IMR-90 (cell line): ENCODE results near the gene ZBTB25. TPM values are rescaled to one million over a fixed set of nuclear protein-coding genes. Genes with fewer than 3 reads are reported as not detected.

Experiments used
- ATAC-seq: fragments of 200-7000 bp; cut with Tn5 transposase; 2 replicates; pipeline ENCODE4 v1.9.1; 2020; ENCODE audit warnings: low read depth, mild to moderate bottlenecking, moderate library complexity
- BruUV-seq: library from RNA; stranded (reverse); fragments of 400-500 nt; replicated peaks from 2 replicates; lab custom pipeline; 2021; lab: Mats Ljungman, UMichigan
- CTCF ChIA-PET: fragments of 300-600 bp; formaldehyde crosslinking; extraction: SDS; loops from one replicate; lab custom pipeline; 2021; ENCODE audit warnings: antibody characterized with exemption; lab: Yijun Ruan, JAX
- POLR2A ChIA-PET: fragments of 300-600 bp; sonication (Branson Sonifier 250); formaldehyde crosslinking; loops from one replicate; lab custom pipeline; 2022; ENCODE audit warnings: antibody characterized with exemption; ENCODE audit not compliant: unreplicated experiment; lab: Charles Lee
- DNase-seq: peaks from one replicate; pipeline ENCODE4 v3.0.0; 2013
- H2AFZ ChIP-seq: replicated peaks from 2 replicates; pipeline ENCODE3; 2013; ENCODE audit warnings: low read length, mild to moderate bottlenecking; ENCODE audit not compliant: poor library complexity
- H2AK5ac ChIP-seq: 2 replicates; pipeline ENCODE4 v1.6.1; 2013; ENCODE audit warnings: low read depth, low read length, inconsistent platforms
- H2AK9ac ChIP-seq: replicated peaks from 2 replicates; pipeline ENCODE3; 2013; ENCODE audit warnings: mild to moderate bottlenecking, low read depth, low read length, moderate library complexity; ENCODE audit not compliant: poor library complexity
- H2BK120ac ChIP-seq: 2 replicates; pipeline ENCODE4 v1.6.1; 2013; ENCODE audit warnings: low read depth, low read length, inconsistent platforms
- H2BK15ac ChIP-seq: 3 replicates; pipeline ENCODE4 v1.6.1; 2013; ENCODE audit warnings: low read depth, low read length, inconsistent platforms
- H2BK20ac ChIP-seq: 2 replicates; pipeline ENCODE4 v1.6.1; 2013; ENCODE audit warnings: low read depth, mild to moderate bottlenecking, inconsistent platforms, low read length, moderate library complexity
- H2BK5ac ChIP-seq: 2 replicates; pipeline ENCODE4 v1.6.1; 2013; ENCODE audit warnings: mild to moderate bottlenecking, low read depth, low read length, inconsistent platforms; ENCODE audit not compliant: poor library complexity, severe bottlenecking
- H3K14ac ChIP-seq: replicated peaks from 2 replicates; pipeline ENCODE4 v1.6.1; 2013; ENCODE audit warnings: low read depth, low read length, inconsistent platforms
- H3K18ac ChIP-seq: 2 replicates; pipeline ENCODE4 v1.6.1; 2013; ENCODE audit warnings: low read depth, low read length, control low read depth
- H3K23ac ChIP-seq: 2 replicates; pipeline ENCODE4 v1.6.1; 2013; ENCODE audit warnings: low read depth, low read length, inconsistent platforms
- H3K27ac ChIP-seq: 2 replicates; pipeline ENCODE4 v1.5.1; 2013; ENCODE audit warnings: mild to moderate bottlenecking, control low read depth, low read length; ENCODE audit not compliant: insufficient read depth
- H3K27me3 ChIP-seq: 2 replicates; pipeline ENCODE4 v1.6.1; 2013; ENCODE audit warnings: low read length; ENCODE audit not compliant: control insufficient read depth, insufficient read depth
- H3K36me3 ChIP-seq: 2 replicates; pipeline ENCODE4 v1.6.1; 2013; ENCODE audit warnings: low read length, mixed read lengths; ENCODE audit not compliant: control insufficient read depth, insufficient read depth
- H3K4ac ChIP-seq: 2 replicates; pipeline ENCODE4 v1.6.1; 2013; ENCODE audit warnings: low read depth, low read length, inconsistent platforms
- H3K4me1 ChIP-seq: 2 replicates; pipeline ENCODE4 v1.6.1; 2013; ENCODE audit warnings: low read length, mixed read lengths; ENCODE audit not compliant: control insufficient read depth, insufficient read depth
- H3K4me2 ChIP-seq: 2 replicates; pipeline ENCODE4 v1.6.1; 2013; ENCODE audit warnings: low read depth, mild to moderate bottlenecking, control low read depth, low read length, moderate library complexity
- H3K4me3 ChIP-seq: 2 replicates; pipeline ENCODE4 v1.5.1; 2013; ENCODE audit warnings: low read depth, mild to moderate bottlenecking, control low read depth, low read length, moderate library complexity; ENCODE audit not compliant: insufficient read depth
- H3K56ac ChIP-seq: 2 replicates; pipeline ENCODE4 v1.6.1; 2013; ENCODE audit warnings: low read length, inconsistent platforms; ENCODE audit not compliant: insufficient read depth; ENCODE audit errors: extremely low read depth
- H3K79me1 ChIP-seq, 2 experiments: 2 replicates each; pipeline ENCODE4 v1.6.1; 2013; ENCODE audit warnings: low read length in 2 of 2, inconsistent platforms in 1 of 2, low read depth in 1 of 2
- H3K9ac ChIP-seq: 2 replicates; pipeline ENCODE4 v1.6.1; 2013; ENCODE audit warnings: low read depth, low read length, control low read depth
- H3K9me1 ChIP-seq: 2 replicates; pipeline ENCODE4 v1.6.1; 2013; ENCODE audit warnings: low read length, inconsistent platforms; ENCODE audit not compliant: insufficient read depth
- H3K9me3 ChIP-seq: 2 replicates; pipeline ENCODE4 v1.6.1; 2013; ENCODE audit warnings: low read length; ENCODE audit not compliant: control insufficient read depth, insufficient read depth
- H4K20me1 ChIP-seq: 2 replicates; pipeline ENCODE4 v1.6.1; 2013; ENCODE audit warnings: low read length, inconsistent platforms; ENCODE audit not compliant: insufficient read depth
- H4K5ac ChIP-seq: 2 replicates; pipeline ENCODE4 v1.6.1; 2013; ENCODE audit warnings: mild to moderate bottlenecking, low read depth, low read length, control low read depth
- H4K8ac ChIP-seq, 2 experiments: 2 replicates each; pipeline ENCODE4 v1.6.1; 2013; ENCODE audit warnings: low read depth in 2 of 2, low read length in 2 of 2, control low read depth in 1 of 2, inconsistent platforms in 1 of 2
- H4K91ac ChIP-seq: 2 replicates; pipeline ENCODE4 v1.6.1; 2013; ENCODE audit warnings: low read depth, low read length, inconsistent platforms; ENCODE audit not compliant: insufficient read depth
- CEBPB ChIP-seq: IDR thresholded peaks from 2 replicates; pipeline ENCODE4 v1.6.1; 2012; ENCODE audit warnings: low read depth, low read length, improper control_type of control experiment
- MXI1 ChIP-seq: IDR thresholded peaks from 2 replicates; pipeline ENCODE4 v1.6.1; 2012; ENCODE audit warnings: low read depth, mild to moderate bottlenecking, low read length, moderate library complexity, borderline replicate concordance
- WGBS, 2 experiments: methylation state at CpG; one replicate each; pipeline versions ENCODE4 v1.1.5 to v1.1.7; 2013; ENCODE audit warnings: missing lambda C conversion rate in 2 of 2; ENCODE audit not compliant: insufficient read length in 1 of 2; ENCODE audit errors: extremely low coverage in 2 of 2; 5-methylcytosine and 5-hydroxymethylcytosine counted together
- dilution Hi-C: fragments of 300-500 bp; cut with HindIII; formaldehyde crosslinking; loops from one replicate; pipeline ENCODE4 v1.14.3; 2018; ENCODE audit warnings: low sequenced_read_pairs; ENCODE audit not compliant: unreplicated experiment
- in situ Hi-C: fragments of 300-500 bp; cut with MboI; formaldehyde crosslinking; loops from 3 replicates; pipeline ENCODE4 v1.14.3; 2019; ENCODE audit warnings: low sequenced_read_pairs, inconsistent platforms, mixed read lengths
- intact Hi-C: fragments of 100-400 bp; cut with micrococcal nuclease; formaldehyde crosslinking; loops from 2 replicates; pipeline ENCODE4 v1.10.0; 2022
- polyA plus RNA-seq, 3 experiments: library from polyadenylated mRNA; depleted of rRNA; stranded (reverse); fragments of >200 nt; gene quantifications; 2 replicates each; pipeline ENCODE4 v1.2.3, GENCODE V29; 2012; ENCODE audit warnings: low replicate concordance in 1 of 3
- total RNA-seq: library from RNA; depleted of rRNA; stranded (reverse); fragments of >200 nt; gene quantifications from 2 replicates; pipeline ENCODE4 v1.2.3, GENCODE V29; 2012

ZBTB25 gene
- total and polyA plus RNA-seq, 2 of the 4 experiments (the other 2 are of a cell fraction) = 4.4 to 6.6 TPM

DNA sequence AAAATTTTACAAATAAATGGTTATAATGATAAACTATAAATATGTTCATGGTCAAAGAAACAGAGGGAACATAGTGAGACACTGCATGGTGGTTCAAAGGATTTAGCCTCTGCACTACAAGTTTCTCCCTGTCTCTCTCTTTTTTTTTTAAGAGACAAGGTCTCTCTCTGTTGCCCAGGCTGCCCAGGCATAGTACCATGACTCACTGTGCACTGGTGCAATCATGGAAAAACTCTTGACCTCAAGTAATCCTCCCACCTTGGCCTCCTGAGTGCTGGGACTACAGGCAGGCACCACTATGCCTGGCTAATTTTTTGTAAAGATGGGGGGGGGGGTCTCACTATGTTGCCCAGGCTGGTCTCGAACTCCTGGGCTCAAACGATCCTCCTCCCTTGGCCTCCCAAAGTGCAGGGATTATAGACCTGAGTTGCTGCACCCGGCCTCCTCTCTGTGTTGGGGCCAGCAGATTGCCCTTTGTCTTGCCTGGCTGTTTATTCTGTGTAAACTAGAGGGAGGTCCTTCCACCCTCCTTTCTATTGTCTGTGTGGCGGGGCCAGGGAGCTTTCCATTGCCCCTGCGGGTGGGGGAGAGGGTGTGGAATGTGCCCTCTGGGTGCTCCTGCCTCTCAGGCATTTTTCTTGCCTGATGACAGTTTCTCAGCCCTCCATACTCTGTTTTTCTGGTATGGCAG is 93.4 kb downstream of the ZBTB25 start:
- Histone ChIP-seq H3K9ac (no peak overlapping the region), H4K5ac (no peak overlapping the region), H3K4me3 (no peak overlapping the region), H2BK15ac (no peak overlapping the region), H3K56ac (no peak overlapping the region), H2AFZ (no peak overlapping the region), H2BK5ac (no peak overlapping the region), H2AK5ac (no peak overlapping the region), H3K27me3 (no peaks in the 10 kb centered on the region), H2BK20ac (no peak overlapping the region), H3K4me2 (no peak overlapping the region), H3K9me3 (no peaks in the 10 kb centered on the region), H2AK9ac (no peak overlapping the region), H3K14ac (no peak overlapping the region), H3K27ac (no peak overlapping the region), H3K18ac (no peak overlapping the region), H3K4ac (no peak overlapping the region), H3K9me1 (no peaks in the 10 kb centered on the region; the same call in 1 of the 2 replicates), H4K20me1 (no peaks in the 10 kb centered on the region), H3K23ac (no peak overlapping the region), H4K91ac (no peak overlapping the region), H4K8ac (no peak overlapping the region), H3K79me1 (peaks cover 0 to 10% of the 10 kb centered on the region in 2 experiments; a peak in 3 of 4 replicates), H3K4me1 (no peaks in the 10 kb centered on the region), H2BK120ac (no peak overlapping the region), H3K36me3 (peaks cover 5% of the 10 kb centered on the region)
- ChIA-PET CTCF (no interaction called here), POLR2A (no interaction called here)
- TF ChIP-seq CEBPB = peak; percentile 61
- no peak for TF ChIP-seq MXI1
- in situ Hi-C loops = no loop called here
- no TSS peak for BruUV-seq
- peak; percentile 46 for ATAC-seq
- intact Hi-C loops = no loop called here
- peak; percentile 35 for DNase-seq
- no CpG with 5 or more reads among the region's 5 CpGs for WGBS, 2 experiments
- dilution Hi-C loops = no loop called here
